Muscle of back (tissue), 11 donors: ENCODE measurements around the gene ALPP. TPM values are rescaled to one million over a fixed set of nuclear protein-coding genes. Genes with fewer than 3 reads are reported as not detected.
"Not testable (repeated sequence)": the region's sequence is repeated elsewhere in the genome, so short reads cannot be mapped to it uniquely, and the experiment has no call there.

Experiments used
- DNase-seq, 3 donors: peaks; one replicate each; pipeline versions ENCODE4 v3.0.0 to v3.0.0-alpha.2; 2013
- polyA plus RNA-seq, 10 donors: library from polyadenylated mRNA; unstranded; fragments of 120-200 nt; gene quantifications; one replicate each; pipeline ENCODE4 v1.2.1, GENCODE V29; 2013; ENCODE audit not compliant: insufficient read length in 10 of 10

Gene ALPP
- polyA plus RNA-seq, 10 donors, result 0.07 to 0.35 (median 0.28) TPM; not detected in 5

DNA sequence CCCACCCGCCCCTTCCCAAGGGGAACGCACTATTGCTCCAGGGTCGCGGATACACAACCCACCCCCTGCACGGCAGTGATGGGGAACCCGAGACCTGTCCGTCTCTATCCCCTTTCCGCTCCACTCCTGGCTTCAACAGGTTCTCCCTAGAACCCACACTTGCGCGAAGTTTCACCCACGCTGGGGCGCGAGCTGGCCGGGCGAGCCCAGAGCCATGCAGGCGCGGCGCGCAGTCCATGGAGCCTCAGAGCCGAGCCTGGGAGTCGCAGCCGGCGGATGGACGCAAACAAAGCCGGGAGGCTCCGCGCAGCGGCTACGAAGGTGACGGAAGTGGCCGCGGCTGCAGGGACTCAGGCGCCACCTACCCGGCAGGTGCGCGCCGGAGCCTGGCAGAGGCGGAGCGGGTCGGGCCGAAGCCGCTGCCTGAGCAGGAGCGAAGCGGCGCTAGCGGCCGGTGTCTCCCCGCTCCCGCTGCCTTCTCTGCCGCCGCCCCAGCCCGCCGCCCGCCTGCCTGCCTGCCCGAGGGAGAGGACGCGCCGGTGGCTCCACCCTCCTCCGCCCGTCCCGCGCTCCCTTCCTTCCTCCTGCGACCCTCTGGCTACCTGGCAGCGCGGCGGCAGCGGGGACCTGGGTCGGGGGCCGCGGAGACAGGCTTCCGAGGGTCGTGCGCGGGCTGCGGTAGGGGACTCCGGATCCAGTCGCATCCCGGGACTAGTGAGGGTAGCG, 42.1 kb downstream of the ALPP start:
- DNase-seq, result peak in 1 of 3 donors; percentile 51

DNA sequence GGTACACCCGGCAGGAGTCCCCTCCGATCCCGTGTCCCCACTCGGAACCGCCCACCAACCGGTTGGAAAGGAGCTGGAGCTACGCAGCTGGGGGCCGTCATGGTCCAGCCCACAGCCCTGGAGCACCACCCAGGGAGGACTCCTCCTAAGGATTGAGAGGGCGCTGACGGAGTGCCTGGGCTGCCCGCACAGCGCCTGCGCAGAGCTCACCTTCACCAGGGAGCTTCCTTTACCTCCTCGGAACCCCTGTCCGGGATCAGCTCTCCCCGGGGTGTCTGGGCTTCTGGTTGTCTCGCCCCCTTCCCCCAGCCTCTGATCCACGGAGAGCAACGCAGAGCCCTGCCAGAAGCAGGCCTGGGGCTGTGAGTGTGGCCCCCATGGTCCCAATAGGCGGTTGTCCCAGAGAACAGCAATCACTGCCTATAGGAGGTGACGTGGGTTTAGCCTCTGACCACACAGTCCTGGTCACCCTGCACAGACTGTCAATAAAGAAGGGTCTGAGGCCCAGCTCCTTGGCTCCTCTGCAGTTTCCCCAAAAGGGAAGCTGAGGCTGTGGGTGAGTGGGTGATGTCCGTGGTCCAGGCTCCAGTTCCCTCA, 42.7 kb downstream of the ALPP start:
- DNase-seq, result no peak

DNA sequence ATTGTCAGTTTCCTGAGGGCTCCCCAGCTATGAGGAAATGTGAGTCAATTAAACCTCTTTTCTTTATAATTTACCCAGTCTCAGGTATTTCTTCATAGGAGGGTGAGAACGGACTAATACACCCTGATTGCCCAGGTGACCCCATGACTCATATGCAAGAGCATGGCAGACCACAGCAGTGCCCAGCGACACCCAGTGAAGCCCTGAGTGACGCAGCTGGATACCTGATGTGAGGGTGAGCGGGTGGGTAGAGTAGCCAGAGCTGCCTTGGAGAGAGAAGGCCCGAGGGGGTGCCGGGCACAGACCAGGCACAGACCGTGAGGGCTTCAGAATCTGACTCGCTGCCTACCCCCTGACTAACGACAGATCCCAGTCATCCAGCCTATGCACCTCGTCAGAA, 43.5 kb downstream of the ALPP start:
- no peak for DNase-seq

DNA sequence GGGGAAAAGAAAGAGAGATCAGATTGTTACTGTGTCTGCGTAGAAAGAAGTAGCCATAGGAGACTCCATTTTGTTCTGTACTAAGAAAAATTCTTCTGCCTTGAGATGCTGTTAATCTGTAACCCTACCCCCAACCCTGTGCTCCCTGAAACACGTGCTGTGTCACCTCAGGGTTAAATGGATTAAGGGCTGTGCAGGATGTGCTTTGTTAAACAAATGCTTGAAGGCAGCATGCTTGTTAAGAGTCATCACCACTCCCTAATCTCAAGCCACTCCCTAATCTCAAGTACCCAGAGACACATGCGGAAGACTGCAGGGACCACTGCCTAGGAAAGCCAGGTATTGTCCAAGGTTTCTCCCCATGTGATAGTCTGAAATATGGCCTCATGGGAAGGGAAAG, 44.4 kb downstream of the ALPP start:
- DNase-seq, result not testable (repeated sequence)

DNA sequence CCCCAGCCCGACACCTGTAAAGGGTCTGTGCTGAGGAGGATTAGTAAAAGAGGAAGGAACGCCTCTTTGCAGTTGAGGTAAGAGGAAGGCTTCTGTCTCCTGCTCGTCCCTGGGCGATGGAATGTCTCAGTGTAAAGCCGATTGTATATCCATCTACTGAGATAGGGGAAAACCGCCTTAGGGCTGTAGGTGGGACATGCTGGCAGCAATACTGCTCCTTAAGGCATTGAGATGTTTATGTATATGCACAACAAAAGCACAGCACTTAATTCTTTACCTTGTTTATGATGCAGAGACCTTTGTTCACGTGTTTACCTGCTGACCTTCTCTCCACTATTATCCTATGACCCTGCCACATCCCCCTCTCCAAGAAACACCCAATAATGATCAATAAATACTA, 44.9 kb downstream of the ALPP start:
- not testable (repeated sequence) for DNase-seq

GRCh38 chr2:232431705-232432590, 53.4 kb downstream of the ALPP start:
- no peak for DNase-seq

Other genes starting within 250 kb of the ALPP start
- gene ALPG, start 28.1 kb downstream of the ALPP start, polyA plus RNA-seq, result under 1 TPM in 2 of 10 donors, not detected in 8; 0.17 to 0.30 TPM
- gene ALPI, start 77.4 kb downstream of the ALPP start, polyA plus RNA-seq, result not detected
- 1 to 10 TPM in 1 of 10 donors, under 1 TPM in 9; 0.29 to 1.0 (median 0.45) TPM for gene ECEL1, start 109.1 kb downstream of the ALPP start, polyA plus RNA-seq
- 1 to 10 TPM in 8 of 10 donors, under 1 TPM in 2; 0.71 to 2.4 (median 1.3) TPM for gene PRSS56, start 141.6 kb downstream of the ALPP start, polyA plus RNA-seq
- gene CHRND, start 147.4 kb downstream of the ALPP start, polyA plus RNA-seq, result 100 to 1,000 TPM in 8 of 10 donors, 10 to 100 TPM in 2; 88.9 to 152 (median 129) TPM
- gene CHRNG, start 160.9 kb downstream of the ALPP start, polyA plus RNA-seq, result 100 to 1,000 TPM in 4 of 10 donors, 10 to 100 TPM in 6; 56.7 to 133 (median 89.2) TPM
- 1 to 10 TPM; 4.3 to 8.6 (median 6.2) TPM for gene TIGD1, start 171.8 kb downstream of the ALPP start, polyA plus RNA-seq
- gene EIF4E2, start 171.9 kb downstream of the ALPP start, polyA plus RNA-seq, result 100 to 1,000 TPM; 100 to 153 (median 113) TPM